Ishikawa (cell line): ENCODE results near the gene SLC25A47.
A peak's percentile ranks its signal among the peaks of the same experiment; 100 is the strongest.

Experiments used
- CEBPB ChIP-seq: IDR thresholded peaks from 2 replicates; pipeline ENCODE4 v1.6.1; 2012
- CREB1 ChIP-seq: IDR thresholded peaks from 2 replicates; pipeline ENCODE4 v1.6.1; 2012; ENCODE audit warnings: low read depth
- EGR1 ChIP-seq: IDR thresholded peaks from 2 replicates; pipeline ENCODE4 v1.6.1; 2012
- EP300 ChIP-seq: IDR thresholded peaks from 2 replicates; pipeline ENCODE4 v1.6.1; 2012; ENCODE audit warnings: borderline replicate concordance
- FOXM1 ChIP-seq: IDR thresholded peaks from 2 replicates; pipeline ENCODE4 v1.6.1; 2012; ENCODE audit warnings: low read depth, borderline replicate concordance
- NFIC ChIP-seq: IDR thresholded peaks from 2 replicates; pipeline ENCODE4 v1.6.1; 2012
- RAD21 ChIP-seq: IDR thresholded peaks from 2 replicates; pipeline ENCODE4 v1.6.1; 2012; ENCODE audit warnings: low read depth
- TAF1 ChIP-seq: IDR thresholded peaks from 2 replicates; pipeline ENCODE4 v1.6.1; 2012; ENCODE audit warnings: low read depth, mild to moderate bottlenecking
- TCF12 ChIP-seq: IDR thresholded peaks from 2 replicates; pipeline ENCODE4 v1.6.1; 2012; ENCODE audit warnings: low read depth
- TEAD4 ChIP-seq: IDR thresholded peaks from 2 replicates; pipeline ENCODE4 v1.6.1; 2012
- USF1 ChIP-seq: IDR thresholded peaks from 2 replicates; pipeline ENCODE4 v1.6.1; 2012
- YY1 ChIP-seq: IDR thresholded peaks from 2 replicates; pipeline ENCODE4 v1.6.1; 2012; ENCODE audit warnings: low read depth
- ZBTB7A ChIP-seq: IDR thresholded peaks from 2 replicates; pipeline ENCODE4 v1.6.1; 2012; ENCODE audit warnings: low read depth
- TF ChIP-seq, protein P1 (sequence below): IDR thresholded peaks from 2 replicates; pipeline ENCODE4 v1.6.1; 2012
- TF ChIP-seq, protein P2 (sequence below): IDR thresholded peaks from 2 replicates; pipeline ENCODE4 v1.6.1; 2012; ENCODE audit warnings: low read depth, mild to moderate bottlenecking

SLC25A47 gene

GRCh38 chr14:100341301-100342031 lies 18.3 kb downstream of the SLC25A47 start:
- TF ChIP-seq USF1 (peak; percentile 80), CEBPB (no peak)
- TF ChIP-seq, protein P1, sequence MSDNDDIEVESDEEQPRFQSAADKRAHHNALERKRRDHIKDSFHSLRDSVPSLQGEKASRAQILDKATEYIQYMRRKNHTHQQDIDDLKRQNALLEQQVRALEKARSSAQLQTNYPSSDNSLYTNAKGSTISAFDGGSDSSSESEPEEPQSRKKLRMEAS: peak; percentile 53

DNA sequence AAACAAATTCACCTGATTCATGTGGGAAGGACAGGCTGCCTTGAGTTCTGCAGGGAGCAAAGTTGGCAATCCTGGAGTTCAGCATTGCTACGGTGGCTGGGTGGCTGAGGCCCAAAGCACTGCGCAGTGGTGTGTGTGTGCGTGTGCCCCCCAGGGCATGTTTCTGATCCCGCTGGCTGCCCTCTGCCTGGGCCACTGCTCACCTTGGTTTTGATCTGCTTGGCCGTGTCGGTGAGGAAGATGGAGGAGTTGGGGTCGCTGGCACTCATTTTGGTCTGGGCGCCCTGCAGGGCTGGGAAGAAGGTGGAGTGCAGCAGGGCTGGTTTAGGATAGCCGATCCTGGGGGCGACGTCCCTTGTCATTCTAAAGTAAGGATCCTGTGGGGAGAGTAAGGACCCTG lies 19.1 kb downstream of the SLC25A47 start:
- TF ChIP-seq ZBTB7A: no peak
- TF ChIP-seq TCF12: no peak
- no peak for TF ChIP-seq CREB1
- TF ChIP-seq, protein P1: no peak
- no peak for TF ChIP-seq USF1
- no peak for TF ChIP-seq TAF1
- no peak for TF ChIP-seq RAD21
- no peak for TF ChIP-seq YY1
- no peak for TF ChIP-seq TEAD4
- no peak for TF ChIP-seq CEBPB
- TF ChIP-seq FOXM1: no peak
- no peak for TF ChIP-seq EGR1
- no peak for TF ChIP-seq NFIC
- TF ChIP-seq EP300: no peak
- TF ChIP-seq, protein P2, sequence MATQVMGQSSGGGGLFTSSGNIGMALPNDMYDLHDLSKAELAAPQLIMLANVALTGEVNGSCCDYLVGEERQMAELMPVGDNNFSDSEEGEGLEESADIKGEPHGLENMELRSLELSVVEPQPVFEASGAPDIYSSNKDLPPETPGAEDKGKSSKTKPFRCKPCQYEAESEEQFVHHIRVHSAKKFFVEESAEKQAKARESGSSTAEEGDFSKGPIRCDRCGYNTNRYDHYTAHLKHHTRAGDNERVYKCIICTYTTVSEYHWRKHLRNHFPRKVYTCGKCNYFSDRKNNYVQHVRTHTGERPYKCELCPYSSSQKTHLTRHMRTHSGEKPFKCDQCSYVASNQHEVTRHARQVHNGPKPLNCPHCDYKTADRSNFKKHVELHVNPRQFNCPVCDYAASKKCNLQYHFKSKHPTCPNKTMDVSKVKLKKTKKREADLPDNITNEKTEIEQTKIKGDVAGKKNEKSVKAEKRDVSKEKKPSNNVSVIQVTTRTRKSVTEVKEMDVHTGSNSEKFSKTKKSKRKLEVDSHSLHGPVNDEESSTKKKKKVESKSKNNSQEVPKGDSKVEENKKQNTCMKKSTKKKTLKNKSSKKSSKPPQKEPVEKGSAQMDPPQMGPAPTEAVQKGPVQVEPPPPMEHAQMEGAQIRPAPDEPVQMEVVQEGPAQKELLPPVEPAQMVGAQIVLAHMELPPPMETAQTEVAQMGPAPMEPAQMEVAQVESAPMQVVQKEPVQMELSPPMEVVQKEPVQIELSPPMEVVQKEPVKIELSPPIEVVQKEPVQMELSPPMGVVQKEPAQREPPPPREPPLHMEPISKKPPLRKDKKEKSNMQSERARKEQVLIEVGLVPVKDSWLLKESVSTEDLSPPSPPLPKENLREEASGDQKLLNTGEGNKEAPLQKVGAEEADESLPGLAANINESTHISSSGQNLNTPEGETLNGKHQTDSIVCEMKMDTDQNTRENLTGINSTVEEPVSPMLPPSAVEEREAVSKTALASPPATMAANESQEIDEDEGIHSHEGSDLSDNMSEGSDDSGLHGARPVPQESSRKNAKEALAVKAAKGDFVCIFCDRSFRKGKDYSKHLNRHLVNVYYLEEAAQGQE: no peak

GRCh38 chr14:100345711-100346110 lies 22.6 kb downstream of the SLC25A47 start:
- TF ChIP-seq CEBPB (no peak), EGR1 (no peak), YY1 (no peak)

DNA sequence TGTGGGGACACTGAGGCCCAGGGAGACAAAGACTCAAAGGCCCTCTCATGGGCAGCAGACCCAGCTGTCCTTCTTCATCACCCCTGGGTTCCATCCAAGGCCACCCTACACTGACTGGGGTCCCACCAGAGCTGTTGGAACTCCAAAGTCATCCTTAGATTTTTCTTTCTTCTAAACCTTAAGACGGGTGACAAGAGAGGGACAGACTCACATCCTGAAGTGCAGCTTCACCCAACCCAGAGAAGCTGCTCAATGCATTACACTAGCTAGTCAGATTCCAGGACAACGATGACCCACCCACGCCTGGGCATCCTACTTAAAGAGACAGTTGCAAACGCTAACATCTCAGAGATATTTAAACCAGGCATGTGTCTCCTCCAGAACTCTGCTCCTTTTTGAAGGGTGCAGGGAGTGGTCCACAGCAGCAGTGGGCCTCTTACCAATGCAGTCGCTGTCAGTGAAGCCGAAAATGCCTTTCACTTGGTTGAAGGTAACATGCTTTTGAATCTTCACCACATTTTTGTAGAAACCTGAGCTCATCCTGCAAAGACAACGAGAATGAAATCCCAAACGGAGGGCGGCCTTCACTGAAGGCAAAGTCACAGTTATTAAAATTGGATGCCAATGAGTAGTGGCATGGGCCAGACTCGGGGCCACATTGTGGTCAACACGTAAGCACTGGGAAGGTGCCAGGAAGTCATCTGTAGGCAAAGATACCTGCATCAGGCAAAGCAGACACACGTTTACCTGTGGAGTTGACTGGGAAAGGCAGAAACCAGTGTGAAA lies 23.4 kb downstream of the SLC25A47 start:
- TF ChIP-seq CEBPB (no peak), TAF1 (no peak), ZBTB7A (no peak), EGR1 (no peak), EP300 (no peak), YY1 (no peak), FOXM1 (no peak), TCF12 (no peak), CREB1 (no peak), USF1 (no peak), TEAD4 (no peak), RAD21 (no peak), NFIC (no peak)
- TF ChIP-seq, protein P1: no peak
- TF ChIP-seq, protein P2: no peak

DNA sequence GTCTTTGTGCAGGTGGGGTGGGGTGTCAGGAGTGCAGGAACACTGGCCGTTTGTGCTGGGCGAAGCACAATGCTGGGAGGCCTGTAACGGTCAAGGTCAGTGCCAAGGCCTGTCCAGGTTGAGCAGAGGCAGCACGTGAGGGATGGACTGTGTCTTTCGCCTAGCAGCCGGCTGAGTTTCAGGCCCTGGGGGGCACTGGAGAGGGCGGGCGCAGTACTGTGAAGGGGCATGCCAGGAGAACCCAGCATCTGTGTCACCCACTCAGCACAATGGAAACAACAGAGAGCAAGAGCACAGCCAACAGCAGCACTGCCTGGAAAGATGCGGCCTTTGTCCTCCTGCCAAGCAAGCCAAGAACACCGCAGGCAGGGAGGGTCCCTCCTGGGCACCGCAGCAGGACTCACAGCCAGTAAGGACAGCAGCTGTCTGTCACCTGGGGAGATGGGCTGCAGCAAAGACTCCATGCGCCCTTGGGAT lies 25.2 kb downstream of the SLC25A47 start:
- TF ChIP-seq, protein P2: no peak
- TF ChIP-seq YY1 (no peak), EP300 (no peak), NFIC (no peak), TCF12 (no peak), USF1 (no peak), CEBPB (no peak), FOXM1 (no peak), TAF1 (no peak), CREB1 (no peak)
